H9 (cell line): Measurements from ENCODE around the gene CREB5. TPM values are rescaled to one million over a fixed set of nuclear protein-coding genes. Genes with fewer than 3 reads are reported as not detected.
A peak's percentile ranks its signal among the peaks of the same experiment; 100 is the strongest.

Experiments
- DNase-seq: peaks from one replicate; pipeline ENCODE4 v3.0.0-alpha.2; 2017
- H2AFZ ChIP-seq: one replicate; pipeline ENCODE4 v1.6.1; 2013; ENCODE audit warnings: mild to moderate bottlenecking, low read length, control low read depth, moderate library complexity
- H2AK5ac ChIP-seq: 2 replicates; pipeline ENCODE4 v1.6.1; 2013; ENCODE audit warnings: low read length, control low read depth, mixed read lengths; ENCODE audit not compliant: insufficient read length
- H2BK120ac ChIP-seq: one replicate; pipeline ENCODE4 v1.6.1; 2013; ENCODE audit warnings: low read depth, mild to moderate bottlenecking, low read length, control low read depth, inconsistent platforms; ENCODE audit not compliant: poor library complexity, severe bottlenecking
- H2BK12ac ChIP-seq: 2 replicates; pipeline ENCODE4 v1.6.1; 2013; ENCODE audit warnings: low read length, control low read depth, mixed read lengths, low read depth; ENCODE audit not compliant: insufficient read length
- H2BK15ac ChIP-seq: 2 replicates; pipeline ENCODE4 v1.6.1; 2013; ENCODE audit warnings: low read depth, low read length, control low read depth
- H2BK20ac ChIP-seq: one replicate; pipeline ENCODE4 v1.6.1; 2013; ENCODE audit warnings: low read depth, mild to moderate bottlenecking, low read length, control low read depth, inconsistent platforms; ENCODE audit not compliant: poor library complexity, severe bottlenecking
- H2BK5ac ChIP-seq: 2 replicates; pipeline ENCODE4 v1.6.1; 2013; ENCODE audit warnings: low read length, control low read depth, mixed read lengths; ENCODE audit not compliant: insufficient read length
- H3K14ac ChIP-seq: 2 replicates; pipeline ENCODE4 v1.6.1; 2013; ENCODE audit warnings: low read length, control low read depth; ENCODE audit not compliant: insufficient read depth
- H3K18ac ChIP-seq: 2 replicates; pipeline ENCODE4 v1.6.1; 2013; ENCODE audit warnings: low read depth, mild to moderate bottlenecking, mixed read lengths, low read length, control low read depth; ENCODE audit not compliant: insufficient read length
- H3K23ac ChIP-seq: 2 replicates; pipeline ENCODE4 v1.6.1; 2013; ENCODE audit warnings: low read length, control low read depth, mixed read lengths, low read depth; ENCODE audit not compliant: insufficient read length
- H3K23me2 ChIP-seq: 2 replicates; pipeline ENCODE4 v1.6.1; 2013; ENCODE audit warnings: low read depth, mild to moderate bottlenecking, mixed read lengths, low read length, control low read depth; ENCODE audit not compliant: insufficient read length, poor library complexity, severe bottlenecking
- H3K27ac ChIP-seq: 2 replicates; pipeline ENCODE4 v1.5.1; 2013; ENCODE audit warnings: low read length, control low read depth, mixed read lengths, low read depth; ENCODE audit not compliant: insufficient read length
- H3K27me3 ChIP-seq: 2 replicates; pipeline ENCODE4 v1.6.1; 2013; ENCODE audit warnings: low read length, control low read depth, inconsistent platforms; ENCODE audit not compliant: insufficient read depth
- H3K4ac ChIP-seq: 2 replicates; pipeline ENCODE4 v1.6.1; 2013; ENCODE audit warnings: low read depth, mild to moderate bottlenecking, control low read depth, inconsistent platforms, low read length, moderate library complexity
- H3K4me1 ChIP-seq: 2 replicates; pipeline ENCODE4 v1.6.1; 2013; ENCODE audit warnings: low read length, control low read depth, inconsistent platforms; ENCODE audit not compliant: insufficient read depth
- H3K4me2 ChIP-seq: 2 replicates; pipeline ENCODE4 v1.6.1; 2013; ENCODE audit warnings: low read length, control low read depth, mixed read lengths; ENCODE audit not compliant: insufficient read length, insufficient read depth
- H3K56ac ChIP-seq: 2 replicates; pipeline ENCODE4 v1.6.1; 2013; ENCODE audit warnings: low read depth, mild to moderate bottlenecking, mixed read lengths, low read length, control low read depth; ENCODE audit not compliant: insufficient read length
- H3K79me1 ChIP-seq: 2 replicates; pipeline ENCODE4 v1.6.1; 2013; ENCODE audit warnings: low read depth, mild to moderate bottlenecking, moderate library complexity, low read length, control low read depth, inconsistent platforms; ENCODE audit not compliant: insufficient read depth, poor library complexity, severe bottlenecking
- H3K79me2 ChIP-seq: 2 replicates; pipeline ENCODE4 v1.6.1; 2013; ENCODE audit warnings: low read length, control low read depth, inconsistent platforms; ENCODE audit not compliant: insufficient read depth
- H3K9ac ChIP-seq: 2 replicates; pipeline ENCODE4 v1.6.1; 2013; ENCODE audit warnings: low read length, control low read depth, mixed read lengths; ENCODE audit not compliant: insufficient read length; ENCODE audit errors: extremely low read depth
- H3K9me3 ChIP-seq: one replicate; pipeline ENCODE4 v1.6.1; 2013; ENCODE audit warnings: low read depth, low read length, inconsistent platforms; ENCODE audit not compliant: control insufficient read depth
- H3T11ph ChIP-seq: one replicate; pipeline ENCODE4 v1.6.1; 2013; ENCODE audit warnings: mild to moderate bottlenecking, low read length, control low read depth, inconsistent platforms
- H4K20me1 ChIP-seq: one replicate; pipeline ENCODE4 v1.6.1; 2013; ENCODE audit not compliant: control insufficient read depth, insufficient read length, insufficient read depth
- H4K5ac ChIP-seq: 2 replicates; pipeline ENCODE4 v1.6.1; 2013; ENCODE audit warnings: low read depth, mild to moderate bottlenecking, mixed read lengths, low read length, control low read depth; ENCODE audit not compliant: insufficient read length
- H4K8ac ChIP-seq: replicated peaks from 2 replicates; pipeline ENCODE4 v1.6.1; 2013; ENCODE audit warnings: low read length, control low read depth, mixed read lengths, low read depth; ENCODE audit not compliant: insufficient read length
- H4K91ac ChIP-seq: 2 replicates; pipeline ENCODE4 v1.6.1; 2013; ENCODE audit warnings: low read depth, mild to moderate bottlenecking, moderate library complexity, mixed read lengths, low read length, control low read depth; ENCODE audit not compliant: insufficient read length
- H3K27ac Mint-ChIP-seq, 3 experiments: 2 replicates in 2 of 3; 3 replicates in 1 of 3; pipeline ENCODE4 v1.8.0; 2020 to 2021; ENCODE audit warnings: mixed read lengths in 3 of 3, mild to moderate bottlenecking in 1 of 3, moderate library complexity in 1 of 3
- H3K27me3 Mint-ChIP-seq: 2 replicates; pipeline ENCODE4 v1.8.0; 2021; ENCODE audit warnings: low read depth, mild to moderate bottlenecking, moderate library complexity, mixed read lengths
- H3K36me3 Mint-ChIP-seq, 3 experiments: 2 replicates in 2 of 3; 3 replicates in 1 of 3; pipeline ENCODE4 v1.8.0; 2020 to 2021; ENCODE audit warnings: low read depth in 3 of 3, mixed read lengths in 3 of 3; ENCODE audit not compliant: insufficient read depth in 1 of 3
- H3K4me1 Mint-ChIP-seq, 2 experiments: 2 replicates each; pipeline ENCODE4 v1.8.0; 2020; ENCODE audit warnings: mixed read lengths in 2 of 2
- H3K4me3 Mint-ChIP-seq, 2 experiments: 2 replicates in 1 of 2; 3 replicates in 1 of 2; pipeline ENCODE4 v1.8.0; 2020 to 2021; ENCODE audit warnings: mild to moderate bottlenecking in 2 of 2, mixed read lengths in 2 of 2, moderate library complexity in 1 of 2
- H3K9me3 Mint-ChIP-seq, 2 experiments: 2 replicates in 1 of 2; 3 replicates in 1 of 2; pipeline ENCODE4 v1.8.0; 2020; ENCODE audit warnings: mild to moderate bottlenecking in 2 of 2, mixed read lengths in 2 of 2, moderate library complexity in 1 of 2
- CTCF ChIP-seq: fragments of 200-600 bp; sonication (generic); conservative IDR thresholded peaks from 3 replicates; pipeline ENCODE4 v1.8.0; 2021; ENCODE audit warnings: antibody characterized with exemption, mild to moderate bottlenecking
- whole genome bisulfite sequencing: extraction: QIAGEN DNeasy Blood & Tissue Kit; methylation state at CpG from one replicate; pipeline ENCODE4 v1.1.7; 2013; ENCODE audit warnings: missing lambda C conversion rate, low lambda C conversion rate, mixed read lengths; ENCODE audit not compliant: insufficient read length; ENCODE audit errors: extremely low coverage; 5-methylcytosine and 5-hydroxymethylcytosine counted together
- total RNA-seq: library from RNA; stranded (reverse); gene quantifications from 2 replicates; pipeline ENCODE4 v1.2.1, GENCODE V29; 2021

CREB5 gene
- total RNA-seq, 1 experiment from 2014 or later: 4.0 TPM

- no peak overlapping the region for H2BK12ac ChIP-seq
- no peak overlapping the region for H2BK5ac ChIP-seq
- no peaks in the 10 kb centered on the region for H3K79me1 ChIP-seq
- no CpG with 5 or more reads among the region's 13 CpGs for WGBS
- H3K4me1 Mint-ChIP-seq: no peaks in the 10 kb centered on the region
- H2BK20ac ChIP-seq: no peak overlapping the region
- no peak overlapping the region for H2AFZ ChIP-seq
- H3K4me2 ChIP-seq: no peak overlapping the region
- no peak overlapping the region for H3K9ac ChIP-seq
- H2BK120ac ChIP-seq: no peak overlapping the region
- no peaks in the 10 kb centered on the region; a peak in 1 of 5 replicates for H3K9me3 Mint-ChIP-seq
- H4K8ac ChIP-seq: no peak overlapping the region
- H3K79me2 ChIP-seq: no peaks in the 10 kb centered on the region
- H3K27me3 Mint-ChIP-seq: no peaks in the 10 kb centered on the region
- no peak overlapping the region for H3K18ac ChIP-seq
- no peak overlapping the region for H3K56ac ChIP-seq
- H4K5ac ChIP-seq: no peak overlapping the region
- no peak overlapping the region for H3T11ph ChIP-seq
- no peak overlapping the region for H3K23ac ChIP-seq
- H3K27ac ChIP-seq: no peak overlapping the region
- H3K14ac ChIP-seq: no peak overlapping the region
- peak overlapping the region in 1 of 3 experiments; percentile 62; a peak in 2 of 7 replicates for H3K27ac Mint-ChIP-seq
- H3K4me1 ChIP-seq: no peaks in the 10 kb centered on the region
- H2AK5ac ChIP-seq: no peak overlapping the region
- no peaks in the 10 kb centered on the region for H3K23me2 ChIP-seq
- no peak for TF ChIP-seq CTCF
- H4K91ac ChIP-seq: no peak overlapping the region
- no peaks in the 10 kb centered on the region for H3K9me3 ChIP-seq
- no peaks in the 10 kb centered on the region for H3K27me3 ChIP-seq
- no peak overlapping the region for H3K4me3 Mint-ChIP-seq
- no peak overlapping the region for H2BK15ac ChIP-seq
- H4K20me1 ChIP-seq: no peaks in the 10 kb centered on the region
- no peak overlapping the region for H3K4ac ChIP-seq
- no peaks in the 10 kb centered on the region for H3K36me3 Mint-ChIP-seq
- no peak for DNase-seq
These were observed 372.0 kb downstream of the CREB5 start for GRCh38 chr7:28784171-28784902.
